ENCODE data around the gene RAD1.
"Not testable (repeated sequence)": the region's sequence is repeated elsewhere in the genome, so short reads cannot be mapped to it uniquely, and the experiment has no call there.

DNA sequence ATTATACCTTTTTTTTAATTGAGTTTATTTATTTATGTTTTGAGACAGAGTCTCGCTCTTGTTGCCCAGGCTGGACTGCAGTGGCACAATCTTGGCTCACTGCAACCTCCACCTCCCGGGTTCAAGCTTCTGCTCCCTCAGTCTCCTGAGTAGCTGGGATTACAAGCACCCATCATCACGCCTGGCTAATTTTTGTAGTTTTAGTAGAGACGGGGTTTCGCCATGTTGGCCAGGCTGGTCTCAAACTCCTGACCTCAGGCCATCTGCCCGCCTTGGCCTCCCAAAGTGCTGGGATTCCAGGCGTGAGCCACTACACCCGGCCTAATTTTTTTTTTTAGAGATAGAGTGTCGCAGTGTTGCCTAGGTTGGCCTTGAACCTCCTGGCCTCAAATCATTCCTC, 8.0 kb upstream of the RAD1 start:
- not testable (repeated sequence) for TF ChIP-seq EZH2 (IDR thresholded peaks at IDR 0.05; ENCODE audit: borderline replicate concordance, low read length)
- TF ChIP-seq, protein P1, sequence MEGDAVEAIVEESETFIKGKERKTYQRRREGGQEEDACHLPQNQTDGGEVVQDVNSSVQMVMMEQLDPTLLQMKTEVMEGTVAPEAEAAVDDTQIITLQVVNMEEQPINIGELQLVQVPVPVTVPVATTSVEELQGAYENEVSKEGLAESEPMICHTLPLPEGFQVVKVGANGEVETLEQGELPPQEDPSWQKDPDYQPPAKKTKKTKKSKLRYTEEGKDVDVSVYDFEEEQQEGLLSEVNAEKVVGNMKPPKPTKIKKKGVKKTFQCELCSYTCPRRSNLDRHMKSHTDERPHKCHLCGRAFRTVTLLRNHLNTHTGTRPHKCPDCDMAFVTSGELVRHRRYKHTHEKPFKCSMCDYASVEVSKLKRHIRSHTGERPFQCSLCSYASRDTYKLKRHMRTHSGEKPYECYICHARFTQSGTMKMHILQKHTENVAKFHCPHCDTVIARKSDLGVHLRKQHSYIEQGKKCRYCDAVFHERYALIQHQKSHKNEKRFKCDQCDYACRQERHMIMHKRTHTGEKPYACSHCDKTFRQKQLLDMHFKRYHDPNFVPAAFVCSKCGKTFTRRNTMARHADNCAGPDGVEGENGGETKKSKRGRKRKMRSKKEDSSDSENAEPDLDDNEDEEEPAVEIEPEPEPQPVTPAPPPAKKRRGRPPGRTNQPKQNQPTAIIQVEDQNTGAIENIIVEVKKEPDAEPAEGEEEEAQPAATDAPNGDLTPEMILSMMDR (conservative IDR thresholded peaks at IDR 0.05 in 1 of 2, IDR thresholded peaks at IDR 0.05 in 1 of 2; ENCODE audit: extremely low read depth in 1 of 2, insufficient read depth in 1 of 2, low read depth in 1 of 2, low read length in 2 of 2): not testable (repeated sequence)

All from mammary epithelial cell (primary cell).